Measurements from ENCODE around the gene SH3RF1. TPM values are rescaled to one million over a fixed set of nuclear protein-coding genes. Genes with fewer than 3 reads are reported as not detected.
A peak's percentile ranks its signal among the peaks of the same experiment; 100 is the strongest.

Gene SH3RF1
- polyA plus RNA-seq, 4 donors = 31.1 to 33.4 (median 32.4) TPM

DNA sequence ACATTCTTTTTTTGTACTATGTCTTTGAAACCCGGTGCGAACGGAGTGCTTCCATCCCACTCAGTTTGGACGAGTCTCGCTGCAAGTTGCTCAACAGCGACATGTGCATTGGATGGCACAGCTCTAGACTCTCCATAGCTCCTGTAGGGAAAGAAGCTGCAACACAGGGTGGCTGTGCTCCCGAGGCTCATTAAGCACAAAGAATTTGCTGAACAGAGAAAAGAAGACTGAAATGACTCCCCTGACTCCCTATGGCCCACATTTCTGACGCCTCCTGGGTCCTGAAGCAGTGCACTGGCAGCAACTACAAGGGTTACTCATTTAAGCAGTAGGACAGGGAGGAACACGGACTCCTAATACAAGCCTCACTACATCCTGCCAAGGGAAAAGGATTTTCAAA is 127.4 kb downstream of the SH3RF1 start:
- DNase-seq (ENCODE audit: low read depth in 4 of 4, low spot score in 3 of 4) = peak in 1 of 4 donors; percentile 61

DNA sequence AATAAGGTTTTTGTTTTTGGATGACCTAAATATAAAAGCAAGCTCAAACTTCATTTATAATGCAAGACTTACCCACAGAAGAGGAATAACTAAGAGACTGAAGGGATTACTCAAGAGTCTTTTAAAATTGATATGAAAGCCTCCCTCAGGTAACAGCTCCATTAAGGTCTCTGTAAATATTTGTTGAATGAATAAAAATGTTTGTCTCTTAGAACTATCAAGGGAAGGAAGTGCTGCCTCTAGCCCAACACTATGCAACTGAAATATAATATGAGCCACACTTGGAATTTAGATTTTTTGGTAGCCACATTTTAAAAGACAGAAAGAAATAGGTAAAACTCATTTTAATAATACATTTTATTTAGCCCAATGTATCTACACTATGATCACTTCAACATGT is 127.8 kb downstream of the SH3RF1 start:
- no peak for DNase-seq (ENCODE audit: low read depth in 4 of 4, low spot score in 3 of 4)

DNA sequence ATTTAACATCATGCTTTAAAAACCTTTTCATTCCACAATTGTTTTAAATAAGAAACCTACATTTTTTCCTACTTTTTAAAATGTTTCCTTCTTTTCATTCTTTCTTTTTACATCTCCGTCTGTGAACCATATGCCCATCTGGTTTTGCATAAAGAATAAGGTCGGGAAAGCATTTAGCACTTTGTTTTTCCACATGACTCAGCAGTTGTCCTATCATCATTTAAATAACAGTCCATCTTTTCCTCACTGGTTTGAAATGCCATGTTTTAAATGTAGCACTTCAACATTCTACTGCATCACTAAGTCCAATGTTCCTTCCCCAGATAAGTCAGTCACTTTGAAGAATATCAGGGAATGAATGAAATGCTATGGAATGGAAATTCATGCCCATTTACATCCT is 128.4 kb downstream of the SH3RF1 start:
- no peak for DNase-seq (ENCODE audit: low read depth in 4 of 4, low spot score in 3 of 4)

DNA sequence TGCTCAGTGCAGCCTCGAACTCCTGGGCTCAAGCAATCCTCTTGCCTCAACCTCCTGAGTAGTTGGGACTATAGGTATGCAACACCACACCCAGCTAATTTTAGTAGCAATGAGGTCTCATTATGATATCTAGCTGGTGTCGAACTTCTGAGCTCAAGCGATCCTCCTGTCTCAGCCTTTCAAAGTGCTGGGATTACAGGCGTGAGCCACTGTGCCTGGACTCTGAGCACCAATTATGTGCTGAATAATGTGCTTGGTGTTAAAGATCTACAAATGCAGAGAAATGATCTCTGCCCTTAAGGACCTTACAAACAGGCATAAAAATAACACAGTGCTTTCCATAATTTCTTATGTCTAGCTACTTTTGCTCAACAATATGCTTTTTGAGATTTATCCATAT is 131.7 kb downstream of the SH3RF1 start:
- DNase-seq (ENCODE audit: low read depth in 4 of 4, low spot score in 3 of 4) = no peak

DNA sequence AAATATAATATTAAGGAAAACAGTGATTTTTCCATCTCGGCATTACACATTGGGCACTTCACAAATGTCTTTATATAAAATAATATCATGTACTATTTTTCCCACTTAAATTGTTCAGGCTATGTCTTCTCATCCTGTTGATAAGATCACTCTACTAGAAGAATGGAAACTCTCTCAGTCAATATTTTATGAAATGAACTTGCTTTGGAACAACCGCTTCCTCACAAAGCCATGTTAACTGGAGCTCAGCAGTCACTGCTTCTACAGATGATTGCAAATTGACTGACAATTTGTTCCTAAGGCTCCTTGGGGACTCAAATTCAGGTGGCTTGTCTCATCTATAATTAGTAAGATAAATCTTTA is 133.2 kb downstream of the SH3RF1 start:
- no peak for DNase-seq (ENCODE audit: low read depth in 4 of 4, low spot score in 3 of 4)

DNA sequence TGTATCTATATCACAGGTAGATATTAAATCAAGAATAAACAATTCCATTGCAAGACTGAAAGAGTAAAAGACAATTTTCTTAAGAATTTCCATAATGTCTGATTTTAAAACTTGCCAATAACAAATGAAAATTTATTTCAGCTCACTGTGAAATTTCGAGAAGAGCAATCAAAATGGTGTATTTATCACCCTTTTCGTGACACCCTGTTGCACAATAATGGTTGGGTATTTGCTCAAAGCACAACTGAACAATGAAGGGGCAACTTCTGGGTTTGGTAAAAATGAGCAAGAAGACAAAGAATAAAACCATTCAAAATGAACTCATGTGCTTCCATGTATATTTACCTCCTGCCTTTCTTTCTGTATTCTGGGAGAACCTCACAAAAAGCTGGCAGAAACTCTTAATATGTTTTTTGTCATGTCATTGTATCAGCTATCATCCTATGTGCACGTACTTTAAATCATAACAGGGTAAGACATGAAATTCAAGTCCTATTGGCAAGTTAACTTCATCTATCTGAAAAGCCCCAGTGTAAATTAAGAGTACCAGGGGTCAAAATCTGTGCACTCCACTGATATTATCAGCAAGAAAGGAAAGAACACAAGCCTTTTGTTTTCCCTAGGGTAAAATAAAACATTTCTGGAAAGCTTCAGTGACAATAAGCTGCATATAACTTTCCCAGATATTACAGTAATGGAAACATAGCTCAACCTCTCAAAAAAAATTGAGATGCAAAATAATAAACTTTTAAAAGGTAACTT is 133.8 kb downstream of the SH3RF1 start:
- DNase-seq (ENCODE audit: low read depth in 4 of 4, low spot score in 3 of 4) = no peak

DNA sequence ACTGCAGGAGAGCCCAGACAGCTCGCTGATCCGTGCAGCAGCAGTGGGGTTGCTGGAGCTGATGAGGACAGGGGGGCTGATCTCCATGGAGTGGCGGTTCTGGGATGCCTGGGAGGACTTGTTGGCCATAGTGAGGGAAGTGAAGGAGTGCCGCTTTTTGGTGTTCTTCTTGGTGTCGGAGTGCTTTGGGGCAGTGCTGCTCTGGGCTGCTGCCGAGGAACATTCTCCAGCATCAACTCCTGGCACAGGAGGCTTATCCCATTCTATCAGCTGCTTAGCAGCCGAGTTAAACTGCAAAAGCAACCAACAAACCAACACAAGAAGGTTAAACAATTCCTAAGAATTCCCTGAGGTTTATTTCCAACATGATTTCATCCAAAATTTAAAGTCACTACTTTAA is 134.4 kb downstream of the SH3RF1 start:
- DNase-seq (ENCODE audit: low read depth in 4 of 4, low spot score in 3 of 4) = no peak

DNA sequence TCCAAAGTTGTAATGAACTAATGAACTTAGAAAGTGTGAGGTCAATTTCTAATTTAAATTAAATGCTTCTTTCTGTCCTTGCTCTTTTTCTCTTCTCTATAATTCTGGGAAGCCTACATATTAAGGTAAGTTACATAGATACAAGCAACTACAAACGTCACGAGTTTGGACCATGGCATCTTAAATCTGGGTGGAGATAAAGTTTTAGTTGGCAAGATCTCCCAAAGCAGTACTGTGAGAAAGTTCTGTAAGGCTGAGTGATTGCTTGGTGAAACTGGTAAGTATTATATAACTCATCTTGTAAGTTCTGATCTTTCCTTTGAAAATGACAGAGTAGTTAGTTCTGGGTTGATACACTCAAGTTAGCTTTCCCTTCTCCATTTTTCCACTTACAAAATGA is 135.0 kb downstream of the SH3RF1 start:
- DNase-seq (ENCODE audit: low read depth in 4 of 4, low spot score in 3 of 4) = no peak

DNA sequence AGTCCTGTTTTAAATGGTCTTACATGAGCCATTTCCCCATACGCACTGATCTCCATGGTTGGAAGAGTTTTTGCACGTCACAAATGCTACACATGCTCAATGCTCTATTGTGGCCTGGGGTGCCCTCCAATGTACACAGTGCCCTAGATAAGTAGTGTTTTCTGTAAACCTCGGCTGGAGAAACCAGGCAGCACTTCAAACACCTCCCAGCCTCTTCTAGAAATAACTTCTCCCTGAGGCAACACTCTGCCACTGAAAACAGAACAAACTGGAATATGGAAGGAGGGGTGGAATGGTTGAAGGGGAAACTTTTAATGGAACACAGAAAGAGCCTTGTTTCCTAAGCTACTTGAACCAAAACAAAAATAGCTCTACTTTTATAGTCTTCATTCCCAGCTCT is 136.8 kb downstream of the SH3RF1 start:
- no peak for DNase-seq (ENCODE audit: low read depth in 4 of 4, low spot score in 3 of 4)

DNA sequence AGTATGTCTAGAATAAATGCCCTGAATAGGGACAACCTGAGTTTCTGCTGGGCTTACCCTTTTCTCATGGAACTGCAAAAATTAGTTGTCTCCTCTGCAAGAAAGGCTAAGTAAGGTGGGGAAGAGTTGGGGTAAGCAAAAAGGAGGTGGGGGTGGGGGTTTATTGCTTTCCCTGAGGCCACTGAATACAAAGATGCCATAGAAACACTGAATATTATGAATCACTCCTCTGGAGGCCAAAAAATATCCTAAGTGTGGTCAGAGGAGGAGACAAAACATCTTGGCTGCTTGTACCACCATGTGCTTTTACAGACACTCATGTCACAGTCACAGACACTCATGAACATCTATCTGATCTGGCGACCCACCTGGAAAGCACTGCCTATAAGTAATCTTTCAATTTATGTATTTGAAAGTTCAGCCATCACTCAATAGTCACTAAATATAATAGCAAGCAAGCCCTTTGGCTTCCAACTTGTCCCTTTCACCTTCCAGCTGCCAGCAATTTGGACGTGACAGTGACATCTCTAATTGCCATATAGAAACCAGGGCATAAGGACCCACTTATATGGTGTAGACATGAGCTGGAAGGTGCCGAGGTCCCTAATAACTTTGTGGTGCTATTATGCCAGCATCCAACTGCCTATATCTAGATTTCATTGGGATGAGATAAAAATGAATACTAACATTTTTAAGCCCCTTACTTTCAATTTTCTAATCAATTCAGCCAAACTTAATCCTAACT is 138.0 kb downstream of the SH3RF1 start:
- DNase-seq (ENCODE audit: low read depth in 4 of 4, low spot score in 3 of 4) = no peak

DNA sequence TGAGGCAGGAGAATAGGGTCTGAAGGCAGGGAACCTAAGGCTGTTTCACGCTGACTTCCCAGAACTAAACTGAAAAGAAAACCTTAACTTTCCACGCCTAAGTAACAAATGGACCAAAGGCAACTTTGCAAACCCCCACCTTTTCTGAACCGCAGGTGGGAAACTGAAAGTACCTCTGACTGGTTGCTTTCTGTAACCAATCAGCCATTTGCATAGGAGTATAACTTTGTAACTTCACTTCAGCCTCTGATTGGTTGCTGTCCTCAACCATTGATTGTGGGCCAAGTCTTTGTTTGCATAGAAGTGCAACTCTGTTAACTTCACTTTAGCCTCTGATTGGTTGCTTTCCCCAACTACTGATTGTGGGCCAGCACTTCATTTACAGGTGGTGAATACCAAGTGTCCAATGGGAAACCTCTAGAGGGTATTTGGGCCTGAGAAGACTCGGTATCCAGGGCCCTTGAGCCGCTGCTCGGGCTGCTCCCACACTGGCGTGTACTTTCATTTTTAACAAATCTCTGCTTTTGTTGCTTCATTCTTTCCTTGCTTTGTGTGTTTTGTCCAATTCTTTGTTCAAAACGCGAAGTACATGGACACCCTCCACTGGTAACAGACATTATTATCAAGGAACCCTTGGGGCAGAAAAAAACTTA is 139.1 kb downstream of the SH3RF1 start:
- DNase-seq (ENCODE audit: low read depth in 4 of 4, low spot score in 3 of 4) = no peak

DNA sequence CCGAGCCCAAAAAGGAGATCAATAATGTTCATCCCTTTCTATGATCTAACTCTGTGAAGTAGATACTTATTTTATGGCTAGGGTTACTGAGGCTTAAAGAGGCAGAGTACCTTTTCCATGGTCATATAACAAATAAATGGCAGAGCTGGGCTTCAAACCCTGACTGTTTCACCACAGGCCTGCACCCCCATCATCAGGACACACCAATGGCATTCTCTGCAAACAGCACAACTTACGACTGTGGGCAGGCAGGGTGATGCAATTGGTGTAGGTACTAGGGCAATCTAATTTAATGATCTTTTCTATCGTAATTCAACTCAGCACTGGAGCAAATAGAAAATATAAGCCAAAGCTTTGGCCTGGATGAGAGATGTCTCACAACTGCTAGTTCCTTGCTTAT is 141.9 kb downstream of the SH3RF1 start:
- DNase-seq (ENCODE audit: low read depth in 4 of 4, low spot score in 3 of 4) = no peak

DNA sequence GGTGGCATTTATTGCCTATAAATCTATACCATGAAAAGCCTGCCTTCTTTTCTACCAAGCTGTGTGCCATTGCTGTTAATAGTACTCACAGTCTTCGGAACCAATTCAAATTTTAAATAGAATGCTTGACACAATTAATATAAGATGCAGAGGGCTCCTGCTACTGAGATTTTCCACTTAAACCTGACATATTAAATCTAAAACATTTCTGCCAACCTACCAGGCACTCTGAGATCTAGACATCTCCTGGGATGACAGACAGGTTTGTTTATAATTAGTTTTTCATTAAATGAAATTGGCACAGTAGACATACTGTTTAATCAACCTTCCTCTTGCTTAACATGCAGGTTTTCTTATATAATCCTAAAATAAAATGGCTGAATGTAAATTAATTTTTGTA is 143.4 kb downstream of the SH3RF1 start:
- no peak for DNase-seq (ENCODE audit: low read depth in 4 of 4, low spot score in 3 of 4)

DNA sequence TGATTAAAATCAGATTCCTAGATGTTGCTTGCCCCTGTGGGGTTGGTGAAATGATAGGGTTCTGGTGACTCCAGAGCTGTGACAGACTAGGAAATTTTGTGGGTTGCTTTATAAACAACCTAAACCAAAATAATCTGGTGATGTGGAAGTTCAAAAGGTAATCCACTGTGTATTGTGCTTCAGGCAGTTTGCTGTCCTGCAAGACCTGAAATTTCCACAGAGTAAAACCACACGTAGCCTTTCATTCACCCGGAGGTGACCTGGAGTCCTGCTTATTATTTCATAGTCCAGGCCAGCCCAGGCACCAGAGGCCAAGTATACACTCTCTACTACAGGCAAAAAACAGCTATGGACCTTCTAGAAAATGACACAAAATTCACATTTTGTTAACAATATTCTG is 146.1 kb downstream of the SH3RF1 start:
- DNase-seq (ENCODE audit: low read depth in 4 of 4, low spot score in 3 of 4) = no peak

DNA sequence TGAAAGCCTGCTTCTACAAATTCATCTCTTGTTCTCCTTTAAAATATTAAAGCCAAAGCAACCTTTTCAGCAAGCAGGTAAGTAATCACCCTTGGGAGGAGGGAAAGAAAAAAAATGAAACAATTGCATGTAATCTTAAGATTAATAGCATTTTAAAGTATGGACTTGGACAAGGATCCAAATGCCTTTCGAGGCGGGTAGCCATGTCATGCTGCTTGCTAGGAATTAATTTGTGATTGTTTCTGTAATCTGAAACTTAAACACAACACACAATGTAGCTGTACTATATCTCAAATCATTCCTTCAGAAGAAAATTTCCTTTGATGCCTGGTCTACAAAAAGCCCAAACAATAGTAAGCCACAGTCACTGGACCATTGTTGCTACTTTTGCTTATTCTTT is 148.3 kb downstream of the SH3RF1 start:
- no peak for DNase-seq (ENCODE audit: low read depth in 4 of 4, low spot score in 3 of 4)

DNA sequence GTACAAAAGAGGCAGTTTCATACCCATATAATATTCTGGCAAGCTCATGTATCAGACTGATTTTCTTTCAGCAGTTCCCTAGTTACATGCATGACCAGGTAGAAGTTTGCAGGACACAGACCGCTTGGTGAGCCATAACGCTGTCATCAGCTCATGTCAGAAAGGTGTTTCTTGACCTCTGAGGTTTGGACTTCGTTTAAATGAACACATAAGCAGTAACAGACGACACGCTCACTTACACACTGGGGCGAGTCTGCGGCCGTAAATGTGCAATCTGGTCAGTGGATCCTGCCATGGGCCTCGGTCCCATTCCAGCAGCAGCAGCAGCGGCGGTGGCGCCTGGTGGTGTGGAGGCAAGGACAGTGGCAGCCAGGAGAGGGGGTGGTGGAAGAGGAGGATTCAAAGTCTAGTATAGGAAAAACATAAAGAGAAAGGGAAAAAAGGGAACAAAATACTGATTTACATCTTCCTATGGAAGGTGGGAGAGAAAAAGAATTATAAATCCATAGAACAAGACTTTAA is 148.8 kb downstream of the SH3RF1 start:
- no peak for DNase-seq (ENCODE audit: low read depth in 4 of 4, low spot score in 3 of 4)

DNA sequence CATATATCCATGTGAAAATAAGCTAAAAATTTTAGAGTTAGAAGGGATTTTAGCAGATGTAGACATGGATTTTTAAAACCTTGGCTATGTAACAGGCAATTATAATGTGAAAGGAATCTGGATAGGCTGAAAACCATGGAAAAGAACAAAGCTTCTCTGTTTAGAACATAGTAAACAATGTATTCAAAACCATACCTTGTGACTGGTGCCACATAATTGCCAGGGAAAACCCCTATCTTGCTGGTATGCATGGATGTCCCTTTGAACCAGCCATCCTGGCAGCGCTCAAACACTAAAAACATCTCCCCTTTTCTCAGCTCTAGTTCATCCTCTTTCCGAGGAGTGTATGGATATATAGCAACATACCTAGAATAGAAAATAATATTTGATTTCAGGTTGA is 150.1 kb downstream of the SH3RF1 start:
- DNase-seq (ENCODE audit: low read depth in 4 of 4, low spot score in 3 of 4) = no peak

DNA sequence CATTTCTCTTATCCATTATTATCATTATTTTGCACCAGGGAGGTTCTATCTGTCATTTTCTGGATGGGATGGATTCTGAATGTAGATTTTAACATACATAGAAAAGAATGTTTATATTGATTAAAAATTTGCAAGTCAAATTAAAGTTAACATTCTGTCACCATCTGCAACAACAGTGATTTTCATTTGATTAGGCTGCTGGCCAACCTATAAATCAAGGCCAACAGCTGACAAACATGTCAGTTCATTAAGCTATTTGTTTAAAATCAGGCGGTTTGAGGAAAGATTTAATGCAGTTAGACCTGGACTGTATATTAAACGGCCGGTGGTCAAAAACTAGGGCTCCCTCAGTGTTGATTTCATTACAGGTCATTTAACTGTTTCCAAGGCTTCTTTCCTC is 151.2 kb downstream of the SH3RF1 start:
- no peak for DNase-seq (ENCODE audit: low read depth in 4 of 4, low spot score in 3 of 4)

DNA sequence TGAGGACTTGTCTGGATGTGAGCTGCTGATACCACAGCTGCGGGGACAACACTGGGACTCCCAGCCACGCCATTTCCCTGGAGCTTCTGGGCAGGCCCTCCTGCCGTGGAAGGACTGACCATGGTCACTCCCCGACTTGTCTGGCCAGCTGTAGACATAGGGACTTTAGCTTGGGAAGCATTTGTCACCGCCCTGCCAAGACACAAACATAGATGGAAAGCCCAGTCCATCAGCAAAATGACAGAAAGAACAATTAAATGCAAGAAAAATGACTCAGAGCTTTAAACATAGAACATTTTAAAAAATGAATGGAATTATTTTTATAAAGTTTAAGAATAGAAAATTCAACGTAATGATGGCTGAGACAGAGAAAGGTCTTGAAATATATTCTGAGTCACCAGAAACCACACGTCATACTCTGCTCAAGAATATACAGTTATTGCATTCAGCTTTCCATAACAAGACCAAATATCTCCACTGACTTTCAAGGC is 153.1 kb downstream of the SH3RF1 start:
- DNase-seq (ENCODE audit: low read depth in 4 of 4, low spot score in 3 of 4) = no peak

DNA sequence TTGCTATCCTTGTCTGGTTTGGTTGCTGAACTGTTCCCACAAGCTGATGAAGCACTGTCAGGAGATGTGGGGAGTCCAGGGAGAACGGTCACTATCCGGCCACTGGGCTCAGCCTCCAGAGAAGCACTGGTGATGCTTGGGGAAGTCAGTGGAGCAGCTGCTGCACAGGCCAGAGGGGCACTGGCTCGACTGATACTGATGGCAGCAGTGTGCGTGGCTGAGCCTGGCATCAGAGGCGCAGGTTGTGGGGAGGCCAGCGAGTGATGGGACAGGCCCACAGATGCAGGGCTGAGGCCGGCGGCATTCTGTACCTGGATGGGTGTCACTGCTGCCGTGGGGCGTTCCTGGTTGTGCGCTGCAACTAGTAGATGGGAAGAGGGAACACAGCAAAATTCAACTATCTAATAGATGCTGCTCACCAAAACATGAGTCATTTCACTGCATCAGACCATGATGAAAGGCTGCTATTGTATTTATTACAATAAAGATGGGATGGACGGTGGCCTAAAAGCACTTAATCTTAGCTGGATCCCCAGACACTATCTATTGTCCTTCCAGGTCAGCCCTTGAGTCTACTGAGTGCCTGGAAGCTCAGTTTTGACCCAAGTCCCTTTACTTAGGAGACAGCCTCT is 154.4 kb downstream of the SH3RF1 start:
- DNase-seq (ENCODE audit: low read depth in 4 of 4, low spot score in 3 of 4) = no peak

DNA sequence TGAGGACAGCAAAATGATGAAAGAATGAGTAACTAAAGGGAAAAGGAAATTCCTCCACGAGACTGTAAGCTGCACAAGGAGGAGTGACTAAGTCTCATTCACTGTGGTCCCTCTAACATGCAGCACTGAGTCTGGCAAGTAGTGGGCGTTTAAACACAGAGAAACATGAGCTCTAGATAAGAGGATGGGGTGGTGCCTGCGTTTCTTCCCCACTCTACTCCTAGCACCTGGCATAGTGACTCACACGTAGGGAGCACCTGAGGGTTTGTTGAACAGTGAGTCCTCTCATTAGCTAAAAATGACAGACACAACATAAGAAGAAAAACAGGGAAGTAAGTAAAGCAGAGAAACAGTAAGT is 154.9 kb downstream of the SH3RF1 start:
- DNase-seq (ENCODE audit: low read depth in 4 of 4, low spot score in 3 of 4) = no peak
